ENCODE data around the gene LRRC75A. TPM values are rescaled to one million over a fixed set of nuclear protein-coding genes. Genes with fewer than 3 reads are reported as not detected.

The LRRC75A gene
- total and polyA plus RNA-seq, 2 of the 8 experiments (the other 6 are each of a cell fraction or from before 2014, with no cell fraction given) = 9.7 to 9.9 TPM

DNA sequence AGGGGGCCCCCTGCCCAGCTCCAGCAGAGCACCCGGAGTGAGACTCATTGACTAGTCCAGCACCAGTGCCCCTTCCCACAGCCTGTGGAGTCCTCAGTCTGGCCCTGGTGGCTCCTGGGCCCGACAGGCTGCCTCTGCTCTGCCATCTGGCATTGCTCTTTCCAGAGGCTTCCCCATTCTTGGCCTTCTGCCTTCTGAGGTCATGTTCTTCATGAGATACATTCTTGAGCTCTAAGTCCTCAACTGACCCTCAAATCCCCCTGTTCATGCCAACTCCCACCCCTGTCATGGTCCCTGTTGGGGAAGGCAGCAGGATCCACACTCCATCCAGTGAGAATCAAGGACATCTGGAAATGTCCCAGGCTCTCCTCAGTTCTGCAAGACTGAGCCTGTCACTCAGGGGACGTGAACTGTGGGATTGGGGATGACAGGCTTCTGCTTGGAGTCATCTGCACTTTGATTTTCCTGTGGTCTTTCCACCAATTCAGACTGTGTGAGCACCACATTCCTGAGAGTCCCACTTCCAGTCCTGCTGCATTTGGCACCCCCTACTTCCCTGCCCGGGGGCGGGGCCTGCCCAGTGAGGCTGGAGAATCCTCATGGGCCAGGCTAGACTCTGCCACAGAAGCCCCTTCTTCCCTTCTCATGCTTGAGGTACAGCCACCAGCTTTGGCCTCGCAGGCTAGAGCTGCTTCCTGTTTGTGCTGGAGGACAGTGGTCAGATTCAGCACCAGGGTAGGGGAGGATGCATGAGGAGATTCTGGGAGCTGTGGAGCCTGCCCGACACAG lies 73.9 kb downstream of the LRRC75A start (continued):
- no peak for TF ChIP-seq RXRA (IDR thresholded peaks at IDR 0.05; ENCODE audit: insufficient read depth, low read depth, low read length)
- no peak for TF ChIP-seq TAF1 (IDR thresholded peaks at IDR 0.05; ENCODE audit: low read depth, low read length)
- TF ChIP-seq TCF12 (IDR thresholded peaks at IDR 0.05; ENCODE audit: low read depth, low read length) = no peak
- TF ChIP-seq SIRT6 (IDR thresholded peaks at IDR 0.05; ENCODE audit: low read length) = no peak
- no peak for TF ChIP-seq EGR1 (IDR thresholded peaks at IDR 0.05; ENCODE audit: borderline replicate concordance, low read depth, low read length)
- no peak for TF ChIP-seq PHF8 (conservative IDR thresholded peaks at IDR 0.05; ENCODE audit: low read depth, low read length)
- no peak for TF ChIP-seq EZH2 (IDR thresholded peaks at IDR 0.05; ENCODE audit: low read depth, low read length, severe bottlenecking)

Data from H1 (cell line).